H1 (cell line): Measurements from ENCODE around the gene CEBPE. TPM values are rescaled to one million over a fixed set of nuclear protein-coding genes. Genes with fewer than 3 reads are reported as not detected.

Source experiments
- CTCF ChIA-PET: fragments of 300-600 bp; sonication (Branson Sonifier 250); formaldehyde crosslinking; loops from one replicate; lab custom pipeline; 2021; ENCODE audit not compliant: partially characterized antibody; lab: Charles Lee
- POLR2A ChIA-PET: fragments of 300-600 bp; sonication (Branson Sonifier 250); formaldehyde crosslinking; loops from one replicate; lab custom pipeline; 2021; ENCODE audit warnings: inconsistent platforms; ENCODE audit not compliant: partially characterized antibody; lab: Charles Lee
- DNase-seq, 2 experiments: peaks; one replicate each; pipeline versions ENCODE4 v3.0.0 to v3.0.0-alpha.2; 2010 to 2022; ENCODE audit warnings: low spot score in 2 of 2, low read depth in 1 of 2, mixed read lengths in 1 of 2
- FAIRE-seq: peaks from 2 replicates; lab custom pipeline; 2011; peaks lifted over from hg19 to GRCh38; lab: Jason Lieb, UNC
- H2AFZ ChIP-seq: 2 replicates; pipeline ENCODE4 v1.8.1; 2012; ENCODE audit warnings: low read length, inconsistent platforms
- H2AK5ac ChIP-seq: 2 replicates; pipeline ENCODE4 v1.6.1; 2013; ENCODE audit warnings: low read depth, low read length
- H2BK120ac ChIP-seq: replicated peaks from 2 replicates; pipeline ENCODE3; 2013; ENCODE audit warnings: low read depth, low read length, inconsistent platforms
- H2BK12ac ChIP-seq: 2 replicates; pipeline ENCODE4 v1.6.1; 2013; ENCODE audit warnings: low read depth, low read length
- H2BK15ac ChIP-seq: 2 replicates; pipeline ENCODE4 v1.6.1; 2013; ENCODE audit warnings: low read length
- H2BK20ac ChIP-seq: 2 replicates; pipeline ENCODE4 v1.6.1; 2013; ENCODE audit warnings: low read length
- H2BK5ac ChIP-seq: 2 replicates; pipeline ENCODE4 v1.6.1; 2013; ENCODE audit warnings: low read depth, low read length
- H3K14ac ChIP-seq: 2 replicates; pipeline ENCODE4 v1.6.1; 2013; ENCODE audit warnings: inconsistent platforms; ENCODE audit not compliant: insufficient read length
- H3K18ac ChIP-seq: 2 replicates; pipeline ENCODE4 v1.6.1; 2013; ENCODE audit warnings: low read length; ENCODE audit errors: extremely low read depth
- H3K23ac ChIP-seq: 2 replicates; pipeline ENCODE4 v1.6.1; 2013; ENCODE audit warnings: inconsistent platforms; ENCODE audit not compliant: insufficient read length
- H3K23me2 ChIP-seq: 2 replicates; pipeline ENCODE4 v1.6.1; 2013; ENCODE audit warnings: low read depth, low read length
- H3K27ac ChIP-seq: 2 replicates; pipeline ENCODE4 v1.6.1; 2011; ENCODE audit warnings: low read depth, low read length, inconsistent platforms
- H3K27me3 ChIP-seq, 4 experiments: replicated peaks in 1 of 4; 1 replicate in 1 of 4; 2 replicates in 3 of 4; pipeline versions ENCODE4 v1.6.1 to v1.8.1; 2011 to 2013; ENCODE audit warnings: low read length in 3 of 4, mild to moderate bottlenecking in 3 of 4, inconsistent platforms in 2 of 4, mixed read lengths in 2 of 4, moderate library complexity in 1 of 4; ENCODE audit not compliant: control insufficient read depth in 3 of 4, insufficient read depth in 3 of 4; ENCODE audit errors: extremely low read depth in 1 of 4
- H3K36me3 ChIP-seq, 4 experiments: 2 replicates each; pipeline versions ENCODE4 v1.6.1 to v1.8.1; 2011 to 2013; ENCODE audit warnings: mild to moderate bottlenecking in 4 of 4, low read length in 3 of 4, moderate library complexity in 2 of 4, control low read depth in 1 of 4, inconsistent platforms in 1 of 4; ENCODE audit not compliant: insufficient read depth in 4 of 4, control insufficient read depth in 2 of 4
- H3K4ac ChIP-seq: replicated peaks from 2 replicates; pipeline ENCODE3; 2013; ENCODE audit warnings: low read length, low read depth, mixed read lengths, inconsistent platforms; ENCODE audit not compliant: insufficient read length
- H3K4me1 ChIP-seq, 4 experiments: replicated peaks in 1 of 4; 1 replicate in 1 of 4; 2 replicates in 3 of 4; pipeline versions ENCODE4 v1.6.1 to v1.8.1; 2011 to 2013; ENCODE audit warnings: low read length in 3 of 4, inconsistent platforms in 2 of 4, mixed read lengths in 1 of 4; ENCODE audit not compliant: insufficient read depth in 4 of 4, control insufficient read depth in 3 of 4
- H3K4me2 ChIP-seq, 2 experiments: 2 replicates each; pipeline versions ENCODE4 v1.6.1 to v1.8.1; 2011 to 2013; ENCODE audit warnings: low read depth in 2 of 2, low read length in 2 of 2, control low read depth in 1 of 2, inconsistent platforms in 1 of 2, mild to moderate bottlenecking in 1 of 2; ENCODE audit not compliant: insufficient read depth in 1 of 2
- H3K4me3 ChIP-seq, 4 experiments: fragments of 200-600, 300-600 bp in 1 of 4; sonication (generic), shearing (Covaris generic), sonication (Bioruptor Twin) in 1 of 4; 2 replicates each; pipeline versions ENCODE4 v1.5.1 to v1.8.1; 2011 to 2016; ENCODE audit warnings: low read length in 4 of 4, low read depth in 3 of 4, control low read depth in 2 of 4, inconsistent platforms in 2 of 4, mild to moderate bottlenecking in 2 of 4, mixed read lengths in 1 of 4, moderate library complexity in 1 of 4; ENCODE audit not compliant: insufficient read depth in 2 of 4; ENCODE audit errors: extremely low read depth in 1 of 4
- H3K56ac ChIP-seq: replicated peaks from 2 replicates; pipeline ENCODE3; 2013; ENCODE audit warnings: low read depth, mild to moderate bottlenecking, mixed read lengths, low read length, inconsistent platforms; ENCODE audit not compliant: insufficient read length
- H3K79me1 ChIP-seq: 2 replicates; pipeline ENCODE4 v1.6.1; 2013; ENCODE audit warnings: low read depth, low read length, control low read depth
- H3K79me2 ChIP-seq, 2 experiments: 2 replicates each; pipeline versions ENCODE4 v1.6.1 to v1.8.1; 2012 to 2013; ENCODE audit warnings: low read length in 2 of 2, mild to moderate bottlenecking in 2 of 2, inconsistent platforms in 1 of 2; ENCODE audit not compliant: insufficient read depth in 2 of 2, control insufficient read depth in 1 of 2
- H3K9ac ChIP-seq, 4 experiments: replicated peaks in 1 of 4; 1 replicate in 1 of 4; 2 replicates in 3 of 4; pipeline versions ENCODE4 v1.6.1 to v1.8.1; 2011 to 2013; ENCODE audit warnings: low read depth in 3 of 4, low read length in 3 of 4, control low read depth in 2 of 4, mild to moderate bottlenecking in 2 of 4, moderate library complexity in 2 of 4, inconsistent platforms in 1 of 4; ENCODE audit errors: extremely low read depth in 1 of 4
- H3K9me3 ChIP-seq, 2 experiments: 2 replicates each; pipeline versions ENCODE4 v1.6.1 to v1.8.1; 2012 to 2013; ENCODE audit warnings: mild to moderate bottlenecking in 2 of 2, moderate library complexity in 2 of 2, control low read depth in 1 of 2, inconsistent platforms in 1 of 2, low read depth in 1 of 2, low read length in 1 of 2, mixed read lengths in 1 of 2; ENCODE audit not compliant: insufficient read depth in 2 of 2
- H4K20me1 ChIP-seq, 2 experiments: replicated peaks in 1 of 2; 2 replicates each; pipeline versions ENCODE3 to v1.8.1; 2011 to 2013; ENCODE audit warnings: inconsistent platforms in 2 of 2, low read length in 2 of 2, mild to moderate bottlenecking in 1 of 2; ENCODE audit not compliant: insufficient read depth in 2 of 2, control insufficient read depth in 1 of 2
- H4K5ac ChIP-seq: 2 replicates; pipeline ENCODE4 v1.6.1; 2013; ENCODE audit warnings: low read length, low read depth, mixed read lengths, inconsistent platforms; ENCODE audit not compliant: insufficient read length
- H4K8ac ChIP-seq: 2 replicates; pipeline ENCODE4 v1.8.0; 2013; ENCODE audit warnings: mild to moderate bottlenecking, moderate library complexity, low read length, inconsistent platforms; ENCODE audit not compliant: insufficient read depth; ENCODE audit errors: extremely low read depth
- H4K91ac ChIP-seq: replicated peaks from 2 replicates; pipeline ENCODE3; 2013; ENCODE audit warnings: low read length, mixed read lengths, inconsistent platforms; ENCODE audit not compliant: insufficient read length
- CBX5 ChIP-seq: fragments of 300-800, 300-1000 bp; sonication (generic); IDR thresholded peaks from 2 replicates; pipeline ENCODE4 v1.7.1; 2016; ENCODE audit warnings: antibody characterized with exemption, low read length, low read depth
- CREB1 ChIP-seq: IDR thresholded peaks from 2 replicates; pipeline ENCODE4 v1.6.1; 2012; ENCODE audit warnings: inconsistent platforms
- GABPA ChIP-seq: IDR thresholded peaks from 2 replicates; pipeline ENCODE4 v1.6.1; 2011; ENCODE audit warnings: mild to moderate bottlenecking, low read length, moderate library complexity, borderline replicate concordance; ENCODE audit not compliant: insufficient read depth
- HDAC2 ChIP-seq, 2 experiments: fragments of 300-600 bp in 1 of 2; sonication (generic) in 1 of 2; IDR thresholded peaks; 2 replicates each; pipeline ENCODE4 v1.6.1; 2011 to 2012; ENCODE audit warnings: low read depth in 2 of 2, low read length in 2 of 2, mild to moderate bottlenecking in 2 of 2, moderate library complexity in 2 of 2, borderline replicate concordance in 1 of 2, inconsistent platforms in 1 of 2
- KDM1A ChIP-seq: fragments of 200-600, 300-600 bp; sonication (generic); IDR thresholded peaks from 2 replicates; pipeline ENCODE4 v1.7.1; 2016; ENCODE audit warnings: mild to moderate bottlenecking, low read length, borderline replicate concordance
- POLR2A ChIP-seq, 2 experiments: IDR thresholded peaks; 1 replicate in 1 of 2; 2 replicates in 1 of 2; pipeline ENCODE4 v1.6.1; 2011; ENCODE audit warnings: low read depth in 2 of 2, low read length in 2 of 2, mild to moderate bottlenecking in 2 of 2; ENCODE audit errors: control extremely low read depth in 1 of 2
- RNF2 ChIP-seq: fragments of 200-900, 300-1000 bp; sonication (generic); IDR thresholded peaks from 2 replicates; pipeline ENCODE4 v1.7.1; 2016; ENCODE audit warnings: borderline replicate concordance, low read depth, mild to moderate bottlenecking, antibody characterized with exemption, low read length; ENCODE audit not compliant: poor library complexity, severe bottlenecking; ENCODE audit errors: missing control alignments
- SIN3A ChIP-seq, 2 experiments: IDR thresholded peaks in 1 of 2; conservative IDR thresholded peaks in 1 of 2; 2 replicates each; pipeline ENCODE4 v1.6.1; 2011 to 2012; ENCODE audit warnings: low read length in 2 of 2, improper control_type of control experiment in 1 of 2, low read depth in 1 of 2, mild to moderate bottlenecking in 1 of 2
- SIX5 ChIP-seq: IDR thresholded peaks from 2 replicates; pipeline ENCODE4 v1.6.1; 2011; ENCODE audit warnings: mild to moderate bottlenecking, low read depth, low read length
- SP2 ChIP-seq: IDR thresholded peaks from 2 replicates; pipeline ENCODE4 v1.6.1; 2012; ENCODE audit warnings: mild to moderate bottlenecking, low read length, inconsistent platforms
- TAF1 ChIP-seq: IDR thresholded peaks from 2 replicates; pipeline ENCODE4 v1.6.1; 2011; ENCODE audit warnings: mild to moderate bottlenecking, low read depth, low read length
- TAF7 ChIP-seq: optimal IDR thresholded peaks from 2 replicates; pipeline ENCODE3; 2011; ENCODE audit warnings: low read depth, mild to moderate bottlenecking, inconsistent platforms, low read length, moderate library complexity, borderline replicate concordance
- TBP ChIP-seq: IDR thresholded peaks from 2 replicates; pipeline ENCODE4 v1.6.1; 2011; ENCODE audit warnings: low read depth, low read length, improper control_type of control experiment
- YY1 ChIP-seq: IDR thresholded peaks from 2 replicates; pipeline ENCODE4 v1.6.1; 2011; ENCODE audit warnings: low read depth, mild to moderate bottlenecking, low read length
- WGBS, 2 experiments: shearing (Covaris generic) in 1 of 2; methylation state at CpG; one replicate each; pipeline versions ENCODE4 v1.1.6 to v1.1.7; 2013 to 2015; ENCODE audit warnings: low lambda C conversion rate in 2 of 2, mixed read lengths in 2 of 2, inconsistent platforms in 1 of 2, low coverage in 1 of 2, missing lambda C conversion rate in 1 of 2; ENCODE audit not compliant: insufficient replicate concordance in 2 of 2, insufficient coverage in 1 of 2, insufficient read length in 1 of 2; ENCODE audit errors: extremely low coverage in 1 of 2, missing lambda C conversion rate in 1 of 2; 5-methylcytosine and 5-hydroxymethylcytosine counted together
- polyA plus RNA-seq, 7 experiments: library from polyadenylated mRNA; depleted of rRNA in 3 of 7; stranded (reverse) in 5 of 7; unstranded in 2 of 7; fragments of >200 nt in 5 of 7; fragments of 200-250 nt in 2 of 7; gene quantifications; 1 replicate in 5 of 7; 2 replicates in 1 of 7; 4 replicates in 1 of 7; pipeline versions ENCODE4 v1.2.1 to v1.2.3, GENCODE V29; 2011 to 2013; ENCODE audit warnings: missing spikeins in 2 of 7, mixed read lengths in 2 of 7
- total RNA-seq: library from RNA; stranded (reverse); fragmentation: NEBNext Ultra II Directional; extraction: Animal tissue kit (Norgen Biotek cat#: 25700); gene quantifications from 2 replicates; pipeline ENCODE4 v1.2.1, GENCODE V29; 2021

CEBPE gene
- total and polyA plus RNA-seq, 2 of the 8 experiments (the other 6 are each of a cell fraction or from before 2014, with no cell fraction given) = 0.05 TPM; not detected in 1

GRCh38 chr14:23164250-23164649 is 45.2 kb upstream of the CEBPE start:
- Histone ChIP-seq H2AFZ (no peak overlapping the region), H3K56ac (no peak overlapping the region), H3K18ac (no peak overlapping the region), H3K79me1 (peaks cover 4% of the 10 kb centered on the region; the same call in 1 of the 2 replicates), H2BK5ac (no peak overlapping the region), H3K27ac (no peak overlapping the region), H2BK12ac (no peak overlapping the region), H4K91ac (no peak overlapping the region), H3K4ac (no peak overlapping the region), H2BK120ac (no peak overlapping the region), H3K79me2 (peaks cover 0 to 3% of the 10 kb centered on the region in 2 experiments; a peak in 2 of 4 replicates), H4K8ac (no peak overlapping the region), H3K23ac (no peak overlapping the region), H2BK20ac (no peak overlapping the region), H2AK5ac (no peak overlapping the region), H3K14ac (no peak overlapping the region), H3K27me3 (no peaks in the 10 kb centered on the region), H3K23me2 (no peaks in the 10 kb centered on the region), H4K20me1 (no peaks in the 10 kb centered on the region), H3K4me2 (no peak overlapping the region), H4K5ac (no peak overlapping the region), H3K9ac (no peak overlapping the region), H3K4me1 (peaks cover 9 to 26% (median 15%) of the 10 kb centered on the region in 4 experiments), H2BK15ac (no peak overlapping the region), H3K36me3 (peaks cover 7 to 46% (median 37%) of the 10 kb centered on the region in 4 experiments), H3K4me3 (no peak overlapping the region), H3K9me3 (no peaks in the 10 kb centered on the region)
- ChIA-PET CTCF (interaction anchor here (1.1 to 4.8 kb wide), 7 partner anchors 10 to 215 kb away, joined by 3 to 46 read pairs (median 10); no protein-coding TSS in a partner anchor), POLR2A (interaction anchor here (0.7 to 3.1 kb wide), 10 partner anchors 8 to 122 kb away, joined by 3 to 15 read pairs (median 4); partner anchors contain the start of genes HOMEZ and SLC7A8)
- FAIRE-seq (no peak), DNase-seq (no peak)
- 96% methylated on average over 2 of the region's 2 CpGs; no CpG with 5 or more reads in 1 of the 2 experiments for WGBS, 2 experiments
- TF ChIP-seq POLR2A (IDR thresholded peaks at IDR 0.05; ENCODE audit: control extremely low read depth in 1 of 2, low read depth in 2 of 2, low read length in 2 of 2) = no peak
- no peak for TF ChIP-seq CBX5
- no peak for TF ChIP-seq TAF1
- no peak for TF ChIP-seq SIN3A (conservative IDR thresholded peaks at IDR 0.05 in 1 of 2, IDR thresholded peaks at IDR 0.05 in 1 of 2; ENCODE audit: low read depth in 1 of 2, low read length in 2 of 2)
- no peak for TF ChIP-seq TAF7
- TF ChIP-seq KDM1A = no peak
- TF ChIP-seq GABPA = no peak
- TF ChIP-seq SIX5 = no peak
- no peak for TF ChIP-seq SP2
- no peak for TF ChIP-seq TBP
- no peak for TF ChIP-seq RNF2
- TF ChIP-seq HDAC2 (IDR thresholded peaks at IDR 0.05; ENCODE audit: borderline replicate concordance in 1 of 2, low read depth in 2 of 2, low read length in 2 of 2) = no peak
- TF ChIP-seq CREB1 = no peak
- TF ChIP-seq YY1 = no peak
